Liver (tissue), 9 donors: ENCODE data around the gene WFS1. TPM values are rescaled to one million over a fixed set of nuclear protein-coding genes. Genes with fewer than 3 reads are reported as not detected.

Source experiments
- DNase-seq: peaks from one replicate; pipeline ENCODE4 v3.0.0-alpha.2; 2017; ENCODE audit warnings: low spot score
- H3K27ac ChIP-seq, 2 donors: one replicate each; pipeline ENCODE4 v1.7.0; 2013; ENCODE audit warnings: inconsistent platforms in 2 of 2, low read length in 2 of 2, control low read depth in 1 of 2, low read depth in 1 of 2, mild to moderate bottlenecking in 1 of 2
- H3K27me3 ChIP-seq, 4 donors: one replicate each; pipeline versions ENCODE4 v1.6.1 to v1.7.0; 2013; ENCODE audit warnings: low read length in 3 of 4, inconsistent platforms in 1 of 4, mild to moderate bottlenecking in 1 of 4, moderate library complexity in 1 of 4; ENCODE audit not compliant: control insufficient read depth in 4 of 4, insufficient read depth in 4 of 4
- H3K36me3 ChIP-seq, 4 donors: one replicate each; pipeline versions ENCODE4 v1.6.1 to v1.7.0; 2013; ENCODE audit warnings: low read length in 3 of 4, mild to moderate bottlenecking in 3 of 4, low read depth in 1 of 4, moderate library complexity in 1 of 4; ENCODE audit not compliant: control insufficient read depth in 4 of 4, insufficient read depth in 3 of 4
- H3K4me1 ChIP-seq, 4 donors: one replicate each; pipeline versions ENCODE4 v1.6.1 to v1.7.0; 2013; ENCODE audit warnings: low read length in 3 of 4, mild to moderate bottlenecking in 3 of 4, moderate library complexity in 1 of 4; ENCODE audit not compliant: control insufficient read depth in 4 of 4, insufficient read depth in 4 of 4
- H3K4me3 ChIP-seq, 3 donors: one replicate each; pipeline versions ENCODE4 v1.6.1 to v1.7.0; 2013; ENCODE audit warnings: low read length in 3 of 3, control low read depth in 1 of 3, low read depth in 1 of 3, mild to moderate bottlenecking in 1 of 3
- H3K9ac ChIP-seq, 2 donors: one replicate each; pipeline ENCODE4 v1.7.0; 2013; ENCODE audit warnings: low read length in 2 of 2, mild to moderate bottlenecking in 2 of 2, moderate library complexity in 2 of 2, control low read depth in 1 of 2, low read depth in 1 of 2
- H3K9me3 ChIP-seq, 4 donors: one replicate each; pipeline versions ENCODE4 v1.6.1 to v1.7.0; 2013; ENCODE audit warnings: low read length in 3 of 4; ENCODE audit not compliant: control insufficient read depth in 4 of 4
- EGR1 ChIP-seq, 2 donors: IDR thresholded peaks; 2 replicates each; pipeline ENCODE4 v1.6.1; 2016 to 2018; ENCODE audit warnings: antibody characterized with exemption in 2 of 2, low read depth in 2 of 2
- FOXA1 ChIP-seq: IDR thresholded peaks from 2 replicates; pipeline ENCODE4 v1.6.1; 2016; ENCODE audit warnings: antibody characterized with exemption
- FOXA2 ChIP-seq: IDR thresholded peaks from 2 replicates; pipeline ENCODE4 v1.6.1; 2016; ENCODE audit warnings: antibody characterized with exemption
- GABPA ChIP-seq, 2 donors: IDR thresholded peaks in 1 of 2; conservative IDR thresholded peaks in 1 of 2; 2 replicates each; pipeline ENCODE4 v1.6.1; 2016; ENCODE audit warnings: antibody characterized with exemption in 2 of 2, mild to moderate bottlenecking in 1 of 2, moderate library complexity in 1 of 2
- HNF4A ChIP-seq, 2 donors: conservative IDR thresholded peaks; 2 replicates each; pipeline ENCODE4 v1.6.1; 2016; ENCODE audit warnings: antibody characterized with exemption in 2 of 2, mild to moderate bottlenecking in 2 of 2
- HNF4G ChIP-seq: IDR thresholded peaks from 2 replicates; pipeline ENCODE4 v1.6.1; 2016; ENCODE audit warnings: antibody characterized with exemption
- JUND ChIP-seq, 2 donors: IDR thresholded peaks; 2 replicates each; pipeline ENCODE4 v1.6.1; 2016; ENCODE audit warnings: antibody characterized with exemption in 2 of 2
- NR2F2 ChIP-seq: IDR thresholded peaks from 2 replicates; pipeline ENCODE4 v1.6.1; 2016; ENCODE audit warnings: antibody characterized with exemption
- RAD21 ChIP-seq, 2 donors: IDR thresholded peaks; 2 replicates each; pipeline ENCODE4 v1.6.1; 2016; ENCODE audit warnings: antibody characterized with exemption in 2 of 2, mild to moderate bottlenecking in 2 of 2
- RXRA ChIP-seq, 2 donors: IDR thresholded peaks; 2 replicates each; pipeline ENCODE4 v1.6.1; 2017 to 2018; ENCODE audit warnings: antibody characterized with exemption in 2 of 2, mild to moderate bottlenecking in 1 of 2
- SP1 ChIP-seq: IDR thresholded peaks from 2 replicates; pipeline ENCODE4 v1.6.1; 2018; ENCODE audit warnings: antibody characterized with exemption, mild to moderate bottlenecking
- TAF1 ChIP-seq: conservative IDR thresholded peaks from 2 replicates; pipeline ENCODE4 v1.6.1; 2016; ENCODE audit warnings: antibody characterized with exemption, mild to moderate bottlenecking
- YY1 ChIP-seq: IDR thresholded peaks from 2 replicates; pipeline ENCODE4 v1.6.1; 2016; ENCODE audit warnings: antibody characterized with exemption, mild to moderate bottlenecking
- WGBS: extraction: QIAGEN DNeasy Blood & Tissue Kit; methylation state at CpG from one replicate; pipeline ENCODE4 v1.1.7; 2013; 5-methylcytosine and 5-hydroxymethylcytosine counted together
- polyA plus RNA-seq, 2 donors: library from polyadenylated mRNA; stranded (reverse) in 1 of 2; unstranded in 1 of 2; fragments of 200-250 nt in 1 of 2; fragments of >200 nt in 1 of 2; fragmentation: Nextera tagmentation in 1 of 2; extraction: Ambion mirVana in 1 of 2; gene quantifications; one replicate each; pipeline versions ENCODE4 v1.2.1 to v1.2.3, GENCODE V29; 2013 to 2015
- total RNA-seq, 2 donors: library from RNA; depleted of rRNA; stranded (reverse); fragments of >200 nt; gene quantifications; one replicate each; pipeline ENCODE4 v1.2.3, GENCODE V29; 2014
- TF ChIP-seq, protein P1 (sequence below): IDR thresholded peaks from 2 replicates; pipeline ENCODE4 v1.6.1; 2016; ENCODE audit warnings: antibody characterized with exemption
- TF ChIP-seq, protein P2 (sequence below): IDR thresholded peaks from 2 replicates; pipeline ENCODE4 v1.6.1; 2016; ENCODE audit warnings: antibody characterized with exemption
- TF ChIP-seq, protein P3 (sequence below): fragments of 150-350 bp; IDR thresholded peaks from 2 replicates; pipeline ENCODE4 v1.5.1; 2017; ENCODE audit warnings: improper control_type of control experiment, low read depth, low read length; ENCODE audit not compliant: missing input control
- TF ChIP-seq, protein P4 (sequence below): IDR thresholded peaks from 2 replicates; pipeline ENCODE4 v1.6.1; 2016; ENCODE audit warnings: antibody characterized with exemption
- TF ChIP-seq, protein P5 (sequence below): IDR thresholded peaks from 2 replicates; pipeline ENCODE4 v1.6.1; 2016; ENCODE audit warnings: antibody characterized with exemption, mild to moderate bottlenecking
- donor health status: healthy.
- donor health status: healthy.
- donor health status: healthy.
- donor health status: healthy.
- donor health status: healthy.

Gene WFS1
- total and polyA plus RNA-seq, 4 donors: 6.0 to 23.9 (median 13.0) TPM

DNA sequence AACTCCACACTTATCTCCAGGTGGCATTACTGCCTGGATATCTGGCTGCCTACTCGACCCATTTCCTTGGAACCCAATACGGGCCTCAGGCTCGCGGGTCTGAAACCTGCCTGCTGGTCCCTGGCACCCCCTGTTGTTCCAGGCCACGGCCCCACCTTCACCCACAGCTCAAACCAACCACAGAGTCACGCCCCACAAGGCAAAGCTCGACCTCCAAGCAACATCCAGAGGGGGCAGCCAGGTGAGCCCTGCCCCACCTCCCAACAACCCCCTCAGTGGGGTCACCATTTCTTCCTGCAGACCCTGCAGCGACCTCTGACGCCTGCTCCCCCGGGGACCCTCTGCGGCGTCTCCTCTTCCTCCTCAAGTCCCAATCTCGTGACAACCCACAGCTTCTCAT lies 76.2 kb downstream of the WFS1 start (continued):
- TF ChIP-seq YY1: no peak
- TF ChIP-seq FOXA1: no peak
- TF ChIP-seq TAF1: no peak
- TF ChIP-seq HNF4A (conservative IDR thresholded peaks at IDR 0.05): no peak
- no peak for TF ChIP-seq SP1
- TF ChIP-seq, protein P1, sequence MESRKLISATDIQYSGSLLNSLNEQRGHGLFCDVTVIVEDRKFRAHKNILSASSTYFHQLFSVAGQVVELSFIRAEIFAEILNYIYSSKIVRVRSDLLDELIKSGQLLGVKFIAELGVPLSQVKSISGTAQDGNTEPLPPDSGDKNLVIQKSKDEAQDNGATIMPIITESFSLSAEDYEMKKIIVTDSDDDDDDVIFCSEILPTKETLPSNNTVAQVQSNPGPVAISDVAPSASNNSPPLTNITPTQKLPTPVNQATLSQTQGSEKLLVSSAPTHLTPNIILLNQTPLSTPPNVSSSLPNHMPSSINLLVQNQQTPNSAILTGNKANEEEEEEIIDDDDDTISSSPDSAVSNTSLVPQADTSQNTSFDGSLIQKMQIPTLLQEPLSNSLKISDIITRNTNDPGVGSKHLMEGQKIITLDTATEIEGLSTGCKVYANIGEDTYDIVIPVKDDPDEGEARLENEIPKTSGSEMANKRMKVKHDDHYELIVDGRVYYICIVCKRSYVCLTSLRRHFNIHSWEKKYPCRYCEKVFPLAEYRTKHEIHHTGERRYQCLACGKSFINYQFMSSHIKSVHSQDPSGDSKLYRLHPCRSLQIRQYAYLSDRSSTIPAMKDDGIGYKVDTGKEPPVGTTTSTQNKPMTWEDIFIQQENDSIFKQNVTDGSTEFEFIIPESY: no peak

DNA sequence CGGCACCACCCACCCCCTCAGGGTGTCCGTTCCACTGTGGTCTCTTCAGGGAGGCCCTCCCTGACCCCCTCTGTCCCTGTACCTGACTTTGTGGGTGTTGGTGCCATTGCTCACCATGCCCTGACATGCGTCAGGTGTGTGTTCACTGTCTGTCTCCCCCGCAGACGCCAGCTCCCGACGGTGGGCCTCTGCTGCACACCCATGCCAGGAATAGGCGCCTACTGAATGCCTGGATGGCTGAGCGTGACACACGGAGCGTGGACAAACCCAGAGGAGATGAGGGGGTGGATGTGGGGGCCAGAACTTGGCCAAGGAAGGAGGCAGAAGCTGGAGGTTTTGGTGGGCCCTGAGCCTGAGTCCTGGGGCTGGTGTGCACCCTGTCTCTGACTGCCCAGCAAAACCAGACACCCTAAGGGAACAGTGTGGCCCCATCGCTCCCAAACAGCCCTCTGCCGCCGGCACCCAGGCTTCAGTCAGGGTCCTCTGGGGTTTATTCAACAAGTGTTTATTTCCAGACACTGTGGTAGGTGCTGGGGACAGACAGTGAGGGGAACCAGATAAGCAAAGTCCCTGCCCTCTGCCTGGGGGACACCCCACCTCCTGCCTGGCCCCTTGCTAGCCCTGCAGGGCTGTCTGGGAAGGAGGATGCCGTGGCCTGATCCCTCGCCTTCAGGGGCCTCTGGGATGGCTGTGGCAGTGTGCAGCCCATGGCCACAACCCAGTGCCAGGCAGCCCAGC lies 76.9 kb downstream of the WFS1 start:
- WGBS: 76% methylated on average over 16 of the region's 16 CpGs
- no peaks in the 10 kb centered on the region for H3K9me3 ChIP-seq
- no peaks in the 10 kb centered on the region for H3K4me1 ChIP-seq
- no peak for DNase-seq
- H3K9ac ChIP-seq: no peak overlapping the region
- H3K27ac ChIP-seq: no peak overlapping the region
- H3K36me3 ChIP-seq: no peaks in the 10 kb centered on the region
- H3K4me3 ChIP-seq: no peak overlapping the region
- TF ChIP-seq EGR1 (IDR thresholded peaks at IDR 0.05; ENCODE audit: low read depth in 2 of 2) (no peak), NR2F2 (no peak), JUND (IDR thresholded peaks at IDR 0.05) (no peak), HNF4A (conservative IDR thresholded peaks at IDR 0.05) (no peak), FOXA1 (no peak), RXRA (IDR thresholded peaks at IDR 0.05) (no peak), TAF1 (no peak), SP1 (no peak), RAD21 (IDR thresholded peaks at IDR 0.05) (no peak), GABPA (IDR thresholded peaks at IDR 0.05 in 1 of 2, conservative IDR thresholded peaks at IDR 0.05 in 1 of 2) (no peak), HNF4G (no peak), FOXA2 (no peak)
- TF ChIP-seq, protein P2, sequence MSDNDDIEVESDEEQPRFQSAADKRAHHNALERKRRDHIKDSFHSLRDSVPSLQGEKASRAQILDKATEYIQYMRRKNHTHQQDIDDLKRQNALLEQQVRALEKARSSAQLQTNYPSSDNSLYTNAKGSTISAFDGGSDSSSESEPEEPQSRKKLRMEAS: no peak
- TF ChIP-seq, protein P3, sequence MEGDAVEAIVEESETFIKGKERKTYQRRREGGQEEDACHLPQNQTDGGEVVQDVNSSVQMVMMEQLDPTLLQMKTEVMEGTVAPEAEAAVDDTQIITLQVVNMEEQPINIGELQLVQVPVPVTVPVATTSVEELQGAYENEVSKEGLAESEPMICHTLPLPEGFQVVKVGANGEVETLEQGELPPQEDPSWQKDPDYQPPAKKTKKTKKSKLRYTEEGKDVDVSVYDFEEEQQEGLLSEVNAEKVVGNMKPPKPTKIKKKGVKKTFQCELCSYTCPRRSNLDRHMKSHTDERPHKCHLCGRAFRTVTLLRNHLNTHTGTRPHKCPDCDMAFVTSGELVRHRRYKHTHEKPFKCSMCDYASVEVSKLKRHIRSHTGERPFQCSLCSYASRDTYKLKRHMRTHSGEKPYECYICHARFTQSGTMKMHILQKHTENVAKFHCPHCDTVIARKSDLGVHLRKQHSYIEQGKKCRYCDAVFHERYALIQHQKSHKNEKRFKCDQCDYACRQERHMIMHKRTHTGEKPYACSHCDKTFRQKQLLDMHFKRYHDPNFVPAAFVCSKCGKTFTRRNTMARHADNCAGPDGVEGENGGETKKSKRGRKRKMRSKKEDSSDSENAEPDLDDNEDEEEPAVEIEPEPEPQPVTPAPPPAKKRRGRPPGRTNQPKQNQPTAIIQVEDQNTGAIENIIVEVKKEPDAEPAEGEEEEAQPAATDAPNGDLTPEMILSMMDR: no peak
- TF ChIP-seq, protein P4, sequence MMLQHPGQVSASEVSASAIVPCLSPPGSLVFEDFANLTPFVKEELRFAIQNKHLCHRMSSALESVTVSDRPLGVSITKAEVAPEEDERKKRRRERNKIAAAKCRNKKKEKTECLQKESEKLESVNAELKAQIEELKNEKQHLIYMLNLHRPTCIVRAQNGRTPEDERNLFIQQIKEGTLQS: no peak
- TF ChIP-seq, protein P1: no peak
- TF ChIP-seq, protein P5, sequence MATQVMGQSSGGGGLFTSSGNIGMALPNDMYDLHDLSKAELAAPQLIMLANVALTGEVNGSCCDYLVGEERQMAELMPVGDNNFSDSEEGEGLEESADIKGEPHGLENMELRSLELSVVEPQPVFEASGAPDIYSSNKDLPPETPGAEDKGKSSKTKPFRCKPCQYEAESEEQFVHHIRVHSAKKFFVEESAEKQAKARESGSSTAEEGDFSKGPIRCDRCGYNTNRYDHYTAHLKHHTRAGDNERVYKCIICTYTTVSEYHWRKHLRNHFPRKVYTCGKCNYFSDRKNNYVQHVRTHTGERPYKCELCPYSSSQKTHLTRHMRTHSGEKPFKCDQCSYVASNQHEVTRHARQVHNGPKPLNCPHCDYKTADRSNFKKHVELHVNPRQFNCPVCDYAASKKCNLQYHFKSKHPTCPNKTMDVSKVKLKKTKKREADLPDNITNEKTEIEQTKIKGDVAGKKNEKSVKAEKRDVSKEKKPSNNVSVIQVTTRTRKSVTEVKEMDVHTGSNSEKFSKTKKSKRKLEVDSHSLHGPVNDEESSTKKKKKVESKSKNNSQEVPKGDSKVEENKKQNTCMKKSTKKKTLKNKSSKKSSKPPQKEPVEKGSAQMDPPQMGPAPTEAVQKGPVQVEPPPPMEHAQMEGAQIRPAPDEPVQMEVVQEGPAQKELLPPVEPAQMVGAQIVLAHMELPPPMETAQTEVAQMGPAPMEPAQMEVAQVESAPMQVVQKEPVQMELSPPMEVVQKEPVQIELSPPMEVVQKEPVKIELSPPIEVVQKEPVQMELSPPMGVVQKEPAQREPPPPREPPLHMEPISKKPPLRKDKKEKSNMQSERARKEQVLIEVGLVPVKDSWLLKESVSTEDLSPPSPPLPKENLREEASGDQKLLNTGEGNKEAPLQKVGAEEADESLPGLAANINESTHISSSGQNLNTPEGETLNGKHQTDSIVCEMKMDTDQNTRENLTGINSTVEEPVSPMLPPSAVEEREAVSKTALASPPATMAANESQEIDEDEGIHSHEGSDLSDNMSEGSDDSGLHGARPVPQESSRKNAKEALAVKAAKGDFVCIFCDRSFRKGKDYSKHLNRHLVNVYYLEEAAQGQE: no peak
- peaks cover 0 to 2% (median 0%) of the 10 kb centered on the region in 4 donors for H3K27me3 ChIP-seq
